IMR-90 (cell line): Measurements from ENCODE around the gene OR4F6. TPM values are rescaled to one million over a fixed set of nuclear protein-coding genes. Genes with fewer than 3 reads are reported as not detected.

ENCODE experiments used
- ATAC-seq: fragments of 200-7000 bp; cut with Tn5 transposase; 2 replicates; pipeline ENCODE4 v1.9.1; 2020; ENCODE audit warnings: low read depth, mild to moderate bottlenecking, moderate library complexity
- BruUV-seq: library from RNA; stranded (reverse); fragments of 400-500 nt; replicated peaks from 2 replicates; lab custom pipeline; 2021; lab: Mats Ljungman, UMichigan
- CTCF ChIA-PET: fragments of 300-600 bp; formaldehyde crosslinking; extraction: SDS; loops from one replicate; lab custom pipeline; 2021; ENCODE audit warnings: antibody characterized with exemption; lab: Yijun Ruan, JAX
- POLR2A ChIA-PET: fragments of 300-600 bp; sonication (Branson Sonifier 250); formaldehyde crosslinking; loops from one replicate; lab custom pipeline; 2022; ENCODE audit warnings: antibody characterized with exemption; ENCODE audit not compliant: unreplicated experiment; lab: Charles Lee
- DNase-seq: peaks from one replicate; pipeline ENCODE4 v3.0.0; 2013
- H2AFZ ChIP-seq: replicated peaks from 2 replicates; pipeline ENCODE3; 2013; ENCODE audit warnings: low read length, mild to moderate bottlenecking; ENCODE audit not compliant: poor library complexity
- H2AK5ac ChIP-seq: 2 replicates; pipeline ENCODE4 v1.6.1; 2013; ENCODE audit warnings: low read depth, low read length, inconsistent platforms
- H2AK9ac ChIP-seq: replicated peaks from 2 replicates; pipeline ENCODE3; 2013; ENCODE audit warnings: mild to moderate bottlenecking, low read depth, low read length, moderate library complexity; ENCODE audit not compliant: poor library complexity
- H2BK120ac ChIP-seq: 2 replicates; pipeline ENCODE4 v1.6.1; 2013; ENCODE audit warnings: low read depth, low read length, inconsistent platforms
- H2BK15ac ChIP-seq: 3 replicates; pipeline ENCODE4 v1.6.1; 2013; ENCODE audit warnings: low read depth, low read length, inconsistent platforms
- H2BK20ac ChIP-seq: 2 replicates; pipeline ENCODE4 v1.6.1; 2013; ENCODE audit warnings: low read depth, mild to moderate bottlenecking, inconsistent platforms, low read length, moderate library complexity
- H2BK5ac ChIP-seq: 2 replicates; pipeline ENCODE4 v1.6.1; 2013; ENCODE audit warnings: mild to moderate bottlenecking, low read depth, low read length, inconsistent platforms; ENCODE audit not compliant: poor library complexity, severe bottlenecking
- H3K14ac ChIP-seq: replicated peaks from 2 replicates; pipeline ENCODE4 v1.6.1; 2013; ENCODE audit warnings: low read depth, low read length, inconsistent platforms
- H3K18ac ChIP-seq: 2 replicates; pipeline ENCODE4 v1.6.1; 2013; ENCODE audit warnings: low read depth, low read length, control low read depth
- H3K23ac ChIP-seq: 2 replicates; pipeline ENCODE4 v1.6.1; 2013; ENCODE audit warnings: low read depth, low read length, inconsistent platforms
- H3K27ac ChIP-seq: 2 replicates; pipeline ENCODE4 v1.5.1; 2013; ENCODE audit warnings: mild to moderate bottlenecking, control low read depth, low read length; ENCODE audit not compliant: insufficient read depth
- H3K27me3 ChIP-seq: 2 replicates; pipeline ENCODE4 v1.6.1; 2013; ENCODE audit warnings: low read length; ENCODE audit not compliant: control insufficient read depth, insufficient read depth
- H3K36me3 ChIP-seq: 2 replicates; pipeline ENCODE4 v1.6.1; 2013; ENCODE audit warnings: low read length, mixed read lengths; ENCODE audit not compliant: control insufficient read depth, insufficient read depth
- H3K4ac ChIP-seq: 2 replicates; pipeline ENCODE4 v1.6.1; 2013; ENCODE audit warnings: low read depth, low read length, inconsistent platforms
- H3K4me1 ChIP-seq: 2 replicates; pipeline ENCODE4 v1.6.1; 2013; ENCODE audit warnings: low read length, mixed read lengths; ENCODE audit not compliant: control insufficient read depth, insufficient read depth
- H3K4me2 ChIP-seq: 2 replicates; pipeline ENCODE4 v1.6.1; 2013; ENCODE audit warnings: low read depth, mild to moderate bottlenecking, control low read depth, low read length, moderate library complexity
- H3K4me3 ChIP-seq: 2 replicates; pipeline ENCODE4 v1.5.1; 2013; ENCODE audit warnings: low read depth, mild to moderate bottlenecking, control low read depth, low read length, moderate library complexity; ENCODE audit not compliant: insufficient read depth
- H3K56ac ChIP-seq: 2 replicates; pipeline ENCODE4 v1.6.1; 2013; ENCODE audit warnings: low read length, inconsistent platforms; ENCODE audit not compliant: insufficient read depth; ENCODE audit errors: extremely low read depth
- H3K79me1 ChIP-seq, 2 experiments: 2 replicates each; pipeline ENCODE4 v1.6.1; 2013; ENCODE audit warnings: low read length in 2 of 2, inconsistent platforms in 1 of 2, low read depth in 1 of 2
- H3K9ac ChIP-seq: 2 replicates; pipeline ENCODE4 v1.6.1; 2013; ENCODE audit warnings: low read depth, low read length, control low read depth
- H3K9me1 ChIP-seq: 2 replicates; pipeline ENCODE4 v1.6.1; 2013; ENCODE audit warnings: low read length, inconsistent platforms; ENCODE audit not compliant: insufficient read depth
- H3K9me3 ChIP-seq: 2 replicates; pipeline ENCODE4 v1.6.1; 2013; ENCODE audit warnings: low read length; ENCODE audit not compliant: control insufficient read depth, insufficient read depth
- H4K20me1 ChIP-seq: 2 replicates; pipeline ENCODE4 v1.6.1; 2013; ENCODE audit warnings: low read length, inconsistent platforms; ENCODE audit not compliant: insufficient read depth
- H4K5ac ChIP-seq: 2 replicates; pipeline ENCODE4 v1.6.1; 2013; ENCODE audit warnings: mild to moderate bottlenecking, low read depth, low read length, control low read depth
- H4K8ac ChIP-seq, 2 experiments: 2 replicates each; pipeline ENCODE4 v1.6.1; 2013; ENCODE audit warnings: low read depth in 2 of 2, low read length in 2 of 2, control low read depth in 1 of 2, inconsistent platforms in 1 of 2
- H4K91ac ChIP-seq: 2 replicates; pipeline ENCODE4 v1.6.1; 2013; ENCODE audit warnings: low read depth, low read length, inconsistent platforms; ENCODE audit not compliant: insufficient read depth
- BHLHE40 ChIP-seq: fragments of 150-350 bp; IDR thresholded peaks from 2 replicates; pipeline ENCODE4 v1.6.1; 2016; ENCODE audit warnings: mild to moderate bottlenecking, low read depth, low read length
- CEBPB ChIP-seq: IDR thresholded peaks from 2 replicates; pipeline ENCODE4 v1.6.1; 2012; ENCODE audit warnings: low read depth, low read length, improper control_type of control experiment
- CHD1 ChIP-seq: IDR thresholded peaks from 2 replicates; pipeline ENCODE4 v1.6.1; 2012; ENCODE audit warnings: low read depth, low read length, improper control_type of control experiment
- CTCF ChIP-seq: conservative IDR thresholded peaks from 2 replicates; pipeline ENCODE4 v1.5.1; 2012; ENCODE audit warnings: mild to moderate bottlenecking, low read depth, low read length, improper control_type of control experiment
- ELK1 ChIP-seq: fragments of 150-350 bp; IDR thresholded peaks from 2 replicates; pipeline ENCODE4 v1.6.1; 2016; ENCODE audit warnings: low read depth, mild to moderate bottlenecking, low read length, moderate library complexity, borderline replicate concordance
- FOS ChIP-seq: fragments of 150-350 bp; IDR thresholded peaks from 2 replicates; pipeline ENCODE4 v1.6.1; 2016; ENCODE audit warnings: low read depth, low read length
- MAFK ChIP-seq: IDR thresholded peaks from 2 replicates; pipeline ENCODE4 v1.6.1; 2012; ENCODE audit warnings: low read depth, low read length, improper control_type of control experiment
- MAZ ChIP-seq: IDR thresholded peaks from 2 replicates; pipeline ENCODE4 v1.6.1; 2012; ENCODE audit warnings: low read depth, mild to moderate bottlenecking, low read length, improper control_type of control experiment, moderate library complexity, borderline replicate concordance
- MXI1 ChIP-seq: IDR thresholded peaks from 2 replicates; pipeline ENCODE4 v1.6.1; 2012; ENCODE audit warnings: low read depth, mild to moderate bottlenecking, low read length, moderate library complexity, borderline replicate concordance
- NFE2L2 ChIP-seq: fragments of 150-350 bp; IDR thresholded peaks from 2 replicates; pipeline ENCODE4 v1.6.1; 2016; ENCODE audit warnings: low read depth, mild to moderate bottlenecking, low read length
- POLR2A ChIP-seq: IDR thresholded peaks from 2 replicates; pipeline ENCODE4 v1.6.1; 2012; ENCODE audit warnings: mild to moderate bottlenecking, low read depth, low read length
- RAD21 ChIP-seq: IDR thresholded peaks from 2 replicates; pipeline ENCODE4 v1.6.1; 2012; ENCODE audit warnings: low read length, improper control_type of control experiment
- RCOR1 ChIP-seq: IDR thresholded peaks from 2 replicates; pipeline ENCODE4 v1.6.1; 2012; ENCODE audit warnings: mild to moderate bottlenecking, low read length, improper control_type of control experiment; ENCODE audit not compliant: insufficient replicate concordance
- RFX5 ChIP-seq: IDR thresholded peaks from 2 replicates; pipeline ENCODE4 v1.8.0; 2012; ENCODE audit warnings: low read depth, mild to moderate bottlenecking, low read length, moderate library complexity
- SMC3 ChIP-seq: fragments of 150-350 bp; IDR thresholded peaks from 2 replicates; pipeline ENCODE4 v1.6.1; 2016; ENCODE audit warnings: low read depth, mild to moderate bottlenecking, antibody characterized with exemption, low read length, moderate library complexity
- USF2 ChIP-seq: fragments of 150-350 bp; IDR thresholded peaks from 2 replicates; pipeline ENCODE4 v1.6.1; 2017; ENCODE audit warnings: mild to moderate bottlenecking, antibody characterized with exemption, low read length, low read depth
- WGBS, 2 experiments: methylation state at CpG; one replicate each; pipeline versions ENCODE4 v1.1.5 to v1.1.7; 2013; ENCODE audit warnings: missing lambda C conversion rate in 2 of 2; ENCODE audit not compliant: insufficient read length in 1 of 2; ENCODE audit errors: extremely low coverage in 2 of 2; 5-methylcytosine and 5-hydroxymethylcytosine counted together
- dilution Hi-C: fragments of 300-500 bp; cut with HindIII; formaldehyde crosslinking; loops from one replicate; pipeline ENCODE4 v1.14.3; 2018; ENCODE audit warnings: low sequenced_read_pairs; ENCODE audit not compliant: unreplicated experiment
- in situ Hi-C: fragments of 300-500 bp; cut with MboI; formaldehyde crosslinking; loops from 3 replicates; pipeline ENCODE4 v1.14.3; 2019; ENCODE audit warnings: low sequenced_read_pairs, inconsistent platforms, mixed read lengths
- intact Hi-C: fragments of 100-400 bp; cut with micrococcal nuclease; formaldehyde crosslinking; loops from 2 replicates; pipeline ENCODE4 v1.10.0; 2022
- polyA plus RNA-seq, 3 experiments: library from polyadenylated mRNA; depleted of rRNA; stranded (reverse); fragments of >200 nt; gene quantifications; 2 replicates each; pipeline ENCODE4 v1.2.3, GENCODE V29; 2012; ENCODE audit warnings: low replicate concordance in 1 of 3
- total RNA-seq: library from RNA; depleted of rRNA; stranded (reverse); fragments of >200 nt; gene quantifications from 2 replicates; pipeline ENCODE4 v1.2.3, GENCODE V29; 2012

OR4F6 gene
- total and polyA plus RNA-seq, 2 of the 4 experiments (the other 2 are of a cell fraction), result not detected

- H3K36me3 ChIP-seq, result no peaks in the 10 kb centered on the region
- dilution Hi-C loops (no loop called here), in situ Hi-C loops (loop anchor here (10.0 kb wide), 1 partner anchor 1971 kb away; no protein-coding TSS in a partner anchor), intact Hi-C loops (no loop called here)
- no peaks in the 10 kb centered on the region for H3K27me3 ChIP-seq
- H3K23ac ChIP-seq, result no peak overlapping the region
- no peak overlapping the region for H3K18ac ChIP-seq
- H2AFZ ChIP-seq, result no peak overlapping the region
- ChIA-PET POLR2A (no interaction called here), CTCF (no interaction called here)
- H4K20me1 ChIP-seq, result no peaks in the 10 kb centered on the region
- no peak overlapping the region for H2AK9ac ChIP-seq
- H3K79me1 ChIP-seq, result no peaks in the 10 kb centered on the region
- no TSS peak for BruUV-seq
- DNase-seq, result no peak
- H3K14ac ChIP-seq, result no peak overlapping the region
- H3K4me3 ChIP-seq, result no peak overlapping the region
- no peak overlapping the region for H3K9ac ChIP-seq
- H3K4ac ChIP-seq, result no peak overlapping the region
- H2BK120ac ChIP-seq, result no peak overlapping the region
- H4K91ac ChIP-seq, result no peak overlapping the region
- H2AK5ac ChIP-seq, result no peak overlapping the region
- no peaks in the 10 kb centered on the region for H3K9me1 ChIP-seq
- no peak overlapping the region for H4K8ac ChIP-seq
- ATAC-seq, result no peak
- H2BK5ac ChIP-seq, result no peak overlapping the region
- H3K56ac ChIP-seq, result no peak overlapping the region
- H3K9me3 ChIP-seq, result peaks cover 4% of the 10 kb centered on the region
- TF ChIP-seq MAZ (no peak), NFE2L2 (no peak), BHLHE40 (no peak), CHD1 (no peak), RCOR1 (no peak), MAFK (no peak), ELK1 (no peak), CEBPB (no peak), SMC3 (no peak), RFX5 (no peak), FOS (no peak), CTCF (no peak), RAD21 (no peak), MXI1 (no peak), USF2 (no peak), POLR2A (no peak)
- H3K4me1 ChIP-seq, result peaks cover 1% of the 10 kb centered on the region; the same call in 1 of the 2 replicates
- H3K27ac ChIP-seq, result no peak overlapping the region
- no peak overlapping the region for H4K5ac ChIP-seq
- WGBS, 2 experiments, result 78% methylated on average over 2 of the region's 15 CpGs; no CpG with 5 or more reads in 1 of the 2 experiments
- no peak overlapping the region for H2BK20ac ChIP-seq
- no peak overlapping the region for H2BK15ac ChIP-seq
- no peak overlapping the region for H3K4me2 ChIP-seq
These were observed 37.4 kb upstream of the OR4F6 start for GRCh38 chr15:101765772-101766456.
